ENCODE data around the gene SPHK2. TPM values are rescaled to one million over a fixed set of nuclear protein-coding genes. Genes with fewer than 3 reads are reported as not detected.

The SPHK2 gene
- total RNA-seq, 3 donors from 2014 or later: 39.8 to 43.1 (median 40.6) TPM

GRCh38 chr19:48664476-48664875 is 45.2 kb downstream of the SPHK2 start:
- ATAC-seq (no peak), DNase-seq (no peak)
- Mint-ChIP-seq H3K4me1 (ENCODE audit: low read depth) (peaks cover 7% of the 10 kb centered on the region), H3K27me3 (ENCODE audit: low read depth) (no peaks in the 10 kb centered on the region), H3K36me3 (ENCODE audit: insufficient read depth) (no peaks in the 10 kb centered on the region), H3K4me3 (no peak overlapping the region), H3K9me3 (no peaks in the 10 kb centered on the region)

- Mint-ChIP-seq H3K9me3 (no peaks in the 10 kb centered on the region), H3K4me3 (no peak overlapping the region), H3K4me1 (ENCODE audit: low read depth) (peaks cover 5% of the 10 kb centered on the region), H3K36me3 (ENCODE audit: insufficient read depth) (no peaks in the 10 kb centered on the region), H3K27me3 (ENCODE audit: low read depth) (no peaks in the 10 kb centered on the region)
- no peak for DNase-seq
- ATAC-seq: no peak
These were observed 46.5 kb downstream of the SPHK2 start for GRCh38 chr19:48665786-48666185.

GRCh38 chr19:48668332-48668731 is 49.0 kb downstream of the SPHK2 start:
- ATAC-seq (no peak), DNase-seq (no peak)
- Mint-ChIP-seq H3K4me1 (ENCODE audit: low read depth) (no peaks in the 10 kb centered on the region), H3K4me3 (no peak overlapping the region), H3K36me3 (ENCODE audit: insufficient read depth) (no peaks in the 10 kb centered on the region), H3K9me3 (no peaks in the 10 kb centered on the region), H3K27me3 (ENCODE audit: low read depth) (no peaks in the 10 kb centered on the region)

- H3K27me3 Mint-ChIP-seq (ENCODE audit: low read depth): no peaks in the 10 kb centered on the region
- H3K4me1 Mint-ChIP-seq (ENCODE audit: low read depth): no peaks in the 10 kb centered on the region
- H3K9me3 Mint-ChIP-seq: no peaks in the 10 kb centered on the region
- no peak overlapping the region for H3K4me3 Mint-ChIP-seq
- DNase-seq (no peak), ATAC-seq (no peak)
- no peaks in the 10 kb centered on the region for H3K36me3 Mint-ChIP-seq (ENCODE audit: insufficient read depth)
These were observed 49.5 kb downstream of the SPHK2 start for GRCh38 chr19:48668761-48669160.

- ATAC-seq (no peak), DNase-seq (no peak)
- Mint-ChIP-seq H3K36me3 (ENCODE audit: insufficient read depth) (no peaks in the 10 kb centered on the region), H3K27me3 (ENCODE audit: low read depth) (no peaks in the 10 kb centered on the region), H3K9me3 (no peaks in the 10 kb centered on the region), H3K4me1 (ENCODE audit: low read depth) (peaks cover 1% of the 10 kb centered on the region), H3K4me3 (no peak overlapping the region)
These were observed 50.8 kb downstream of the SPHK2 start for GRCh38 chr19:48669903-48670668.

- ATAC-seq (no peak), DNase-seq (no peak)
- H3K4me3 Mint-ChIP-seq: no peak overlapping the region
- peaks cover 5% of the 10 kb centered on the region for H3K4me1 Mint-ChIP-seq (ENCODE audit: low read depth)
- no peaks in the 10 kb centered on the region for H3K36me3 Mint-ChIP-seq (ENCODE audit: insufficient read depth)
- H3K27me3 Mint-ChIP-seq (ENCODE audit: low read depth): peaks cover 2% of the 10 kb centered on the region
- H3K9me3 Mint-ChIP-seq: no peaks in the 10 kb centered on the region
These were observed 51.6 kb downstream of the SPHK2 start for GRCh38 chr19:48670699-48671445.

- Mint-ChIP-seq H3K27me3 (ENCODE audit: low read depth) (peaks cover 2% of the 10 kb centered on the region), H3K4me1 (ENCODE audit: low read depth) (peaks cover 5% of the 10 kb centered on the region), H3K4me3 (no peak overlapping the region), H3K36me3 (ENCODE audit: insufficient read depth) (no peaks in the 10 kb centered on the region), H3K9me3 (no peaks in the 10 kb centered on the region)
- DNase-seq (no peak), ATAC-seq (no peak)
These were observed 52.2 kb downstream of the SPHK2 start for GRCh38 chr19:48671446-48671995.

- DNase-seq: no peak
- peaks cover 5% of the 10 kb centered on the region for H3K4me1 Mint-ChIP-seq (ENCODE audit: low read depth)
- no peaks in the 10 kb centered on the region for H3K9me3 Mint-ChIP-seq
- no peaks in the 10 kb centered on the region for H3K36me3 Mint-ChIP-seq (ENCODE audit: insufficient read depth)
- H3K4me3 Mint-ChIP-seq: no peak within 1 kb of the TSS
- H3K27me3 Mint-ChIP-seq (ENCODE audit: low read depth): peaks cover 2% of the 10 kb centered on the region
- no peak for ATAC-seq
These were observed 53.7 kb downstream of the SPHK2 start, which contains the start of gene NTN5 for GRCh38 chr19:48672994-48673393. TSS of gene NTN5 (minus strand) at chr19:48673017. CDS start at chr19:48670986, 2,031 bp downstream.

- Mint-ChIP-seq H3K36me3 (ENCODE audit: insufficient read depth) (no peaks in the 10 kb centered on the region), H3K4me1 (ENCODE audit: low read depth) (peaks cover 5% of the 10 kb centered on the region), H3K27me3 (ENCODE audit: low read depth) (peaks cover 2% of the 10 kb centered on the region), H3K4me3 (no peak overlapping the region), H3K9me3 (no peaks in the 10 kb centered on the region)
- no peak for ATAC-seq
- DNase-seq: no peak
These were observed 54.3 kb downstream of the SPHK2 start for GRCh38 chr19:48673436-48674100.

GRCh38 chr19:48674216-48674809 is 55.0 kb downstream of the SPHK2 start:
- no peak overlapping the region for H3K4me3 Mint-ChIP-seq
- no peaks in the 10 kb centered on the region for H3K9me3 Mint-ChIP-seq

GRCh38 chr19:48674921-48675824 is 55.9 kb downstream of the SPHK2 start:
- H3K4me1 Mint-ChIP-seq (ENCODE audit: low read depth): peaks cover 5% of the 10 kb centered on the region
- H3K4me3 Mint-ChIP-seq: no peak overlapping the region

More at GRCh38 chr19:48674216-48674809, 55.0 kb downstream of the SPHK2 start:
- no peak for DNase-seq
- Mint-ChIP-seq H3K4me1 (ENCODE audit: low read depth) (peaks cover 5% of the 10 kb centered on the region), H3K27me3 (ENCODE audit: low read depth) (peaks cover 2% of the 10 kb centered on the region), H3K36me3 (ENCODE audit: insufficient read depth) (no peaks in the 10 kb centered on the region)
- no peak for ATAC-seq

GRCh38 chr19:48676487-48676886 is 57.2 kb downstream of the SPHK2 start:
- no peak for ATAC-seq
- DNase-seq: no peak
- no peaks in the 10 kb centered on the region for H3K9me3 Mint-ChIP-seq

More at GRCh38 chr19:48674921-48675824, 55.9 kb downstream of the SPHK2 start:
- peak; percentile 94 to 95 for ATAC-seq
- peak; percentile 74 for DNase-seq
- peaks cover 2% of the 10 kb centered on the region for H3K27me3 Mint-ChIP-seq (ENCODE audit: low read depth)
- H3K36me3 Mint-ChIP-seq (ENCODE audit: insufficient read depth): no peaks in the 10 kb centered on the region
- H3K9me3 Mint-ChIP-seq: no peaks in the 10 kb centered on the region

GRCh38 chr19:48676887-48677286 is 57.6 kb downstream of the SPHK2 start:
- ATAC-seq (no peak), DNase-seq (no peak)
- Mint-ChIP-seq H3K4me3 (no peak overlapping the region), H3K9me3 (no peaks in the 10 kb centered on the region), H3K36me3 (ENCODE audit: insufficient read depth) (no peaks in the 10 kb centered on the region), H3K27me3 (ENCODE audit: low read depth) (peaks cover 2% of the 10 kb centered on the region), H3K4me1 (ENCODE audit: low read depth) (peaks cover 5% of the 10 kb centered on the region)

More at GRCh38 chr19:48676487-48676886, 57.2 kb downstream of the SPHK2 start:
- no peaks in the 10 kb centered on the region for H3K36me3 Mint-ChIP-seq (ENCODE audit: insufficient read depth)
- H3K4me3 Mint-ChIP-seq: no peak overlapping the region
- H3K27me3 Mint-ChIP-seq (ENCODE audit: low read depth): peaks cover 2% of the 10 kb centered on the region
- H3K4me1 Mint-ChIP-seq (ENCODE audit: low read depth): peaks cover 5% of the 10 kb centered on the region
